Left kidney (tissue), 2 donors: ENCODE data around the gene ALDH3A1. TPM values are rescaled to one million over a fixed set of nuclear protein-coding genes. Genes with fewer than 3 reads are reported as not detected.
A peak's percentile ranks its signal among the peaks of the same experiment; 100 is the strongest.

Source experiments
- DNase-seq: peaks from one replicate; pipeline ENCODE4 v3.0.0-alpha.2; 2013
- polyA plus RNA-seq: library from polyadenylated mRNA; unstranded; fragments of 120-200 nt; gene quantifications from one replicate; pipeline ENCODE4 v1.2.1, GENCODE V29; 2013; ENCODE audit not compliant: insufficient read length

The ALDH3A1 gene
- polyA plus RNA-seq, 1 donor, result 1.2 TPM

DNA sequence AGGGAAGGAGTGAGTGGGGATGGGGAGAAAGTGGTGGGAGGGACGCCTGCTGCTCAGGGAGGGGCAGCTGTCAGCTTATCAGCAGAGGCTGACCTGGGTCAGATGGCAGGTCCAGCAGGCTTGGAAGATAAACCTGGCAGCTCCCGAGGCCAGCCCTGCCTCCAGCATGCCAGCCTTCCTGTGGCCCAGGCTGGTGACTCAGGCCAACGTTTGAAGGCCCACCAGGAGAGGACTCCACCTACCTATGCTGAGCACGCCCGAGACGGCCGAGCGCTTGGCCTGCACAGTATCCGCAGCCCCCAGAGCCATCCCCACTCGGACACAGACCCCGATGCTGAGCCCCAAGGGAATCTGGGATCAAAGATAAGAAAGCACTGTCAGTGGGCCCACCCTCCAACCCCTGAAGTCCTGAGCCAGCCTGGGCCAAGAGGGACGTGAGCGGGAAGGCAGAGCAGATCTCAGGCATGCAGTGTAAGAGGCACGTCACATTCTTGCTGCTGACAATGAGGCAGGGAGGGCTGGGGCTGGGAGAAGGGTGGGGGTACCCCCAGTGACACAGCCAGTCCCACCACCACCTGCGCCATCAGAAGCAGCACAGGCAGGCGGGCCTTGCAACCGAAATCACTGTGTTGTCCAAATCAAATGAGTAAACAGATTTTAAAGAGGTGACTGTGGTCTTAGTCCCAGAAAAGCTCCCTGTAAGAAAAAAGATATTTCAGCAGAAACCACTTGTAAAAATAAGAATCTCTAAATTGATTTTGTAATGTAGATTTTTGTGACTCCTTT lies 44.1 kb downstream of the ALDH3A1 start:
- DNase-seq, result no peak

- peak; percentile 69 for DNase-seq
Measured at GRCh38 chr17:19703106-19703827, 44.8 kb downstream of the ALDH3A1 start.

GRCh38 chr17:19702217-19702641 lies 45.9 kb downstream of the ALDH3A1 start:
- DNase-seq, result no peak

Other genes starting within 250 kb of the ALDH3A1 start
- gene SLC47A1, start 214.4 kb downstream of the ALDH3A1 start, polyA plus RNA-seq, result 27.3 TPM
- gene ALDH3A2, start 99.5 kb downstream of the ALDH3A1 start, polyA plus RNA-seq, result 118 TPM
- gene SLC47A2, start 31.7 kb downstream of the ALDH3A1 start, polyA plus RNA-seq, result 5.5 TPM
- gene ULK2, start 119.6 kb upstream of the ALDH3A1 start, polyA plus RNA-seq, result 38.8 TPM
- gene AKAP10, start 229.5 kb upstream of the ALDH3A1 start, polyA plus RNA-seq, result 29.7 TPM